H1 (cell line): Measurements from ENCODE around the gene PARD3. TPM values are rescaled to one million over a fixed set of nuclear protein-coding genes. Genes with fewer than 3 reads are reported as not detected.

Experiments
- CTCF ChIA-PET: fragments of 300-600 bp; sonication (Branson Sonifier 250); formaldehyde crosslinking; loops from one replicate; lab custom pipeline; 2021; ENCODE audit not compliant: partially characterized antibody; lab: Charles Lee
- POLR2A ChIA-PET: fragments of 300-600 bp; sonication (Branson Sonifier 250); formaldehyde crosslinking; loops from one replicate; lab custom pipeline; 2021; ENCODE audit warnings: inconsistent platforms; ENCODE audit not compliant: partially characterized antibody; lab: Charles Lee
- DNase-seq, 2 experiments: peaks; one replicate each; pipeline versions ENCODE4 v3.0.0 to v3.0.0-alpha.2; 2010 to 2022; ENCODE audit warnings: low spot score in 2 of 2, low read depth in 1 of 2, mixed read lengths in 1 of 2
- FAIRE-seq: peaks from 2 replicates; lab custom pipeline; 2011; peaks lifted over from hg19 to GRCh38; lab: Jason Lieb, UNC
- H2AFZ ChIP-seq: 2 replicates; pipeline ENCODE4 v1.8.1; 2012; ENCODE audit warnings: low read length, inconsistent platforms
- H2AK5ac ChIP-seq: 2 replicates; pipeline ENCODE4 v1.6.1; 2013; ENCODE audit warnings: low read depth, low read length
- H2BK120ac ChIP-seq: replicated peaks from 2 replicates; pipeline ENCODE3; 2013; ENCODE audit warnings: low read depth, low read length, inconsistent platforms
- H2BK12ac ChIP-seq: 2 replicates; pipeline ENCODE4 v1.6.1; 2013; ENCODE audit warnings: low read depth, low read length
- H2BK15ac ChIP-seq: 2 replicates; pipeline ENCODE4 v1.6.1; 2013; ENCODE audit warnings: low read length
- H2BK20ac ChIP-seq: 2 replicates; pipeline ENCODE4 v1.6.1; 2013; ENCODE audit warnings: low read length
- H2BK5ac ChIP-seq: 2 replicates; pipeline ENCODE4 v1.6.1; 2013; ENCODE audit warnings: low read depth, low read length
- H3K14ac ChIP-seq: 2 replicates; pipeline ENCODE4 v1.6.1; 2013; ENCODE audit warnings: inconsistent platforms; ENCODE audit not compliant: insufficient read length
- H3K18ac ChIP-seq: 2 replicates; pipeline ENCODE4 v1.6.1; 2013; ENCODE audit warnings: low read length; ENCODE audit errors: extremely low read depth
- H3K23ac ChIP-seq: 2 replicates; pipeline ENCODE4 v1.6.1; 2013; ENCODE audit warnings: inconsistent platforms; ENCODE audit not compliant: insufficient read length
- H3K23me2 ChIP-seq: 2 replicates; pipeline ENCODE4 v1.6.1; 2013; ENCODE audit warnings: low read depth, low read length
- H3K27ac ChIP-seq: 2 replicates; pipeline ENCODE4 v1.6.1; 2011; ENCODE audit warnings: low read depth, low read length, inconsistent platforms
- H3K27me3 ChIP-seq, 4 experiments: replicated peaks in 1 of 4; 1 replicate in 1 of 4; 2 replicates in 3 of 4; pipeline versions ENCODE4 v1.6.1 to v1.8.1; 2011 to 2013; ENCODE audit warnings: low read length in 3 of 4, mild to moderate bottlenecking in 3 of 4, inconsistent platforms in 2 of 4, mixed read lengths in 2 of 4, moderate library complexity in 1 of 4; ENCODE audit not compliant: control insufficient read depth in 3 of 4, insufficient read depth in 3 of 4; ENCODE audit errors: extremely low read depth in 1 of 4
- H3K36me3 ChIP-seq, 4 experiments: 2 replicates each; pipeline versions ENCODE4 v1.6.1 to v1.8.1; 2011 to 2013; ENCODE audit warnings: mild to moderate bottlenecking in 4 of 4, low read length in 3 of 4, moderate library complexity in 2 of 4, control low read depth in 1 of 4, inconsistent platforms in 1 of 4; ENCODE audit not compliant: insufficient read depth in 4 of 4, control insufficient read depth in 2 of 4
- H3K4ac ChIP-seq: replicated peaks from 2 replicates; pipeline ENCODE3; 2013; ENCODE audit warnings: low read length, low read depth, mixed read lengths, inconsistent platforms; ENCODE audit not compliant: insufficient read length
- H3K4me1 ChIP-seq, 4 experiments: replicated peaks in 1 of 4; 1 replicate in 1 of 4; 2 replicates in 3 of 4; pipeline versions ENCODE4 v1.6.1 to v1.8.1; 2011 to 2013; ENCODE audit warnings: low read length in 3 of 4, inconsistent platforms in 2 of 4, mixed read lengths in 1 of 4; ENCODE audit not compliant: insufficient read depth in 4 of 4, control insufficient read depth in 3 of 4
- H3K4me2 ChIP-seq, 2 experiments: 2 replicates each; pipeline versions ENCODE4 v1.6.1 to v1.8.1; 2011 to 2013; ENCODE audit warnings: low read depth in 2 of 2, low read length in 2 of 2, control low read depth in 1 of 2, inconsistent platforms in 1 of 2, mild to moderate bottlenecking in 1 of 2; ENCODE audit not compliant: insufficient read depth in 1 of 2
- H3K4me3 ChIP-seq, 4 experiments: fragments of 200-600, 300-600 bp in 1 of 4; sonication (generic), shearing (Covaris generic), sonication (Bioruptor Twin) in 1 of 4; 2 replicates each; pipeline versions ENCODE4 v1.5.1 to v1.8.1; 2011 to 2016; ENCODE audit warnings: low read length in 4 of 4, low read depth in 3 of 4, control low read depth in 2 of 4, inconsistent platforms in 2 of 4, mild to moderate bottlenecking in 2 of 4, mixed read lengths in 1 of 4, moderate library complexity in 1 of 4; ENCODE audit not compliant: insufficient read depth in 2 of 4; ENCODE audit errors: extremely low read depth in 1 of 4
- H3K56ac ChIP-seq: replicated peaks from 2 replicates; pipeline ENCODE3; 2013; ENCODE audit warnings: low read depth, mild to moderate bottlenecking, mixed read lengths, low read length, inconsistent platforms; ENCODE audit not compliant: insufficient read length
- H3K79me1 ChIP-seq: 2 replicates; pipeline ENCODE4 v1.6.1; 2013; ENCODE audit warnings: low read depth, low read length, control low read depth
- H3K79me2 ChIP-seq, 2 experiments: 2 replicates each; pipeline versions ENCODE4 v1.6.1 to v1.8.1; 2012 to 2013; ENCODE audit warnings: low read length in 2 of 2, mild to moderate bottlenecking in 2 of 2, inconsistent platforms in 1 of 2; ENCODE audit not compliant: insufficient read depth in 2 of 2, control insufficient read depth in 1 of 2
- H3K9ac ChIP-seq, 4 experiments: replicated peaks in 1 of 4; 1 replicate in 1 of 4; 2 replicates in 3 of 4; pipeline versions ENCODE4 v1.6.1 to v1.8.1; 2011 to 2013; ENCODE audit warnings: low read depth in 3 of 4, low read length in 3 of 4, control low read depth in 2 of 4, mild to moderate bottlenecking in 2 of 4, moderate library complexity in 2 of 4, inconsistent platforms in 1 of 4; ENCODE audit errors: extremely low read depth in 1 of 4
- H3K9me3 ChIP-seq, 2 experiments: 2 replicates each; pipeline versions ENCODE4 v1.6.1 to v1.8.1; 2012 to 2013; ENCODE audit warnings: mild to moderate bottlenecking in 2 of 2, moderate library complexity in 2 of 2, control low read depth in 1 of 2, inconsistent platforms in 1 of 2, low read depth in 1 of 2, low read length in 1 of 2, mixed read lengths in 1 of 2; ENCODE audit not compliant: insufficient read depth in 2 of 2
- H4K20me1 ChIP-seq, 2 experiments: replicated peaks in 1 of 2; 2 replicates each; pipeline versions ENCODE3 to v1.8.1; 2011 to 2013; ENCODE audit warnings: inconsistent platforms in 2 of 2, low read length in 2 of 2, mild to moderate bottlenecking in 1 of 2; ENCODE audit not compliant: insufficient read depth in 2 of 2, control insufficient read depth in 1 of 2
- H4K5ac ChIP-seq: 2 replicates; pipeline ENCODE4 v1.6.1; 2013; ENCODE audit warnings: low read length, low read depth, mixed read lengths, inconsistent platforms; ENCODE audit not compliant: insufficient read length
- H4K8ac ChIP-seq: 2 replicates; pipeline ENCODE4 v1.8.0; 2013; ENCODE audit warnings: mild to moderate bottlenecking, moderate library complexity, low read length, inconsistent platforms; ENCODE audit not compliant: insufficient read depth; ENCODE audit errors: extremely low read depth
- H4K91ac ChIP-seq: replicated peaks from 2 replicates; pipeline ENCODE3; 2013; ENCODE audit warnings: low read length, mixed read lengths, inconsistent platforms; ENCODE audit not compliant: insufficient read length
- CREB1 ChIP-seq: IDR thresholded peaks from 2 replicates; pipeline ENCODE4 v1.6.1; 2012; ENCODE audit warnings: inconsistent platforms
- FOSL1 ChIP-seq: IDR thresholded peaks from 2 replicates; pipeline ENCODE4 v1.6.1; 2011; ENCODE audit warnings: mild to moderate bottlenecking, low read depth, low read length, moderate library complexity; ENCODE audit not compliant: insufficient read depth
- WGBS, 2 experiments: shearing (Covaris generic) in 1 of 2; methylation state at CpG; one replicate each; pipeline versions ENCODE4 v1.1.6 to v1.1.7; 2013 to 2015; ENCODE audit warnings: low lambda C conversion rate in 2 of 2, mixed read lengths in 2 of 2, inconsistent platforms in 1 of 2, low coverage in 1 of 2, missing lambda C conversion rate in 1 of 2; ENCODE audit not compliant: insufficient replicate concordance in 2 of 2, insufficient coverage in 1 of 2, insufficient read length in 1 of 2; ENCODE audit errors: extremely low coverage in 1 of 2, missing lambda C conversion rate in 1 of 2; 5-methylcytosine and 5-hydroxymethylcytosine counted together
- polyA plus RNA-seq, 7 experiments: library from polyadenylated mRNA; depleted of rRNA in 3 of 7; stranded (reverse) in 5 of 7; unstranded in 2 of 7; fragments of >200 nt in 5 of 7; fragments of 200-250 nt in 2 of 7; gene quantifications; 1 replicate in 5 of 7; 2 replicates in 1 of 7; 4 replicates in 1 of 7; pipeline versions ENCODE4 v1.2.1 to v1.2.3, GENCODE V29; 2011 to 2013; ENCODE audit warnings: missing spikeins in 2 of 7, mixed read lengths in 2 of 7
- total RNA-seq: library from RNA; stranded (reverse); fragmentation: NEBNext Ultra II Directional; extraction: Animal tissue kit (Norgen Biotek cat#: 25700); gene quantifications from 2 replicates; pipeline ENCODE4 v1.2.1, GENCODE V29; 2021

PARD3 gene
- total and polyA plus RNA-seq, 2 of the 8 experiments (the other 6 are each of a cell fraction or from before 2014, with no cell fraction given): 19.7 to 49.1 TPM

DNA sequence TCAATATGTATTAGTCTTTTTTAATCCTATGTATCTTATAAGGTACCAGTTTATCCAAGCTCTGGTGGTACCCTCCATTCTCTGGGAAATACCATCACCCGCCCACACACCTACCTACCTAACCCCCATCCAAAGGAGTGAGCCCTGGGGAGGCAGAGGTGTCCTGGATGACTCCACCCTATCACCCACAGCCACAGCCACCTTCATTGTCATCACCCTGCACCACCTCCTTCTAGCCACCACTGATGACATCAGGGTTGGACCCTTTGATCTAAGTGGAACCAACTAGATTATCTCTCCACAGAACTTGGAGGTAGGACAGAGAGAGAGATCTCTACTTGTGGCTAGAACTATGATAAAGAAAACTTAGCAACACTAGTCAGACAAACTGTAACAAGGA, 259.4 kb downstream of the PARD3 start:
- no peak overlapping the region for H4K91ac ChIP-seq
- H3K79me1 ChIP-seq: no peaks in the 10 kb centered on the region

More for the DNA sequence above, 259.4 kb downstream of the PARD3 start:
- Histone ChIP-seq H2AFZ (no peak overlapping the region), H3K4me2 (no peak overlapping the region), H3K4me3 (no peak overlapping the region), H3K27me3 (no peaks in the 10 kb centered on the region), H2BK12ac (no peak overlapping the region), H4K5ac (no peak overlapping the region), H3K36me3 (no peaks in the 10 kb centered on the region), H2BK20ac (no peak overlapping the region), H3K27ac (no peak overlapping the region), H3K14ac (no peak overlapping the region)
- CTCF ChIA-PET: no interaction called here
- no peak for DNase-seq
- peak; percentile 78 for TF ChIP-seq CREB1
- TF ChIP-seq FOSL1: no peak
- TF ChIP-seq, all 59 proteins: peak for 1
- Histone ChIP-seq H3K79me2 (peaks cover 0 to 11% of the 10 kb centered on the region in 2 experiments; a peak in 2 of 4 replicates), H3K56ac (no peak overlapping the region), H3K4me1 (no peaks in the 10 kb centered on the region), H3K23ac (no peak overlapping the region), H2BK15ac (no peak overlapping the region), H3K23me2 (no peaks in the 10 kb centered on the region), H2AK5ac (no peak overlapping the region; the same call in 1 of the 2 replicates), H3K9ac (no peak overlapping the region), H2BK5ac (no peak overlapping the region), H3K9me3 (no peaks in the 10 kb centered on the region), H2BK120ac (no peak overlapping the region), H4K8ac (no peak overlapping the region), H3K4ac (no peak overlapping the region), H3K18ac (no peak overlapping the region), H4K20me1 (no peaks in the 10 kb centered on the region)
- POLR2A ChIA-PET: no interaction called here
- FAIRE-seq: no peak
- 87% methylated on average over 1 of the region's 1 CpG; no CpG with 5 or more reads in 1 of the 2 experiments for WGBS, 2 experiments
